Endothelial cell of umbilical vein (primary cell): Measurements from ENCODE around the gene EPN1.

ENCODE experiments used
- EZH2 ChIP-seq: IDR thresholded peaks from 2 replicates; pipeline ENCODE4 v1.6.1; 2012; ENCODE audit warnings: borderline replicate concordance, low read depth, mild to moderate bottlenecking, moderate library complexity, low read length, inconsistent platforms; ENCODE audit not compliant: severe bottlenecking
- GATA2 ChIP-seq: IDR thresholded peaks from 2 replicates; pipeline ENCODE4 v1.7.0; 2011; ENCODE audit warnings: low read depth, mild to moderate bottlenecking, moderate library complexity, mixed read lengths, low read length; ENCODE audit not compliant: insufficient read length, insufficient read depth
- JUN ChIP-seq: IDR thresholded peaks from 2 replicates; pipeline ENCODE4 v1.6.1; 2011; ENCODE audit warnings: borderline replicate concordance, low read depth; ENCODE audit not compliant: insufficient read length, insufficient read depth
- POLR2A ChIP-seq: IDR thresholded peaks from 2 replicates; pipeline ENCODE4 v1.6.1; 2012; ENCODE audit warnings: low read depth, mild to moderate bottlenecking, control low read depth, low read length
- POLR2AphosphoS5 ChIP-seq: IDR thresholded peaks from 2 replicates; pipeline ENCODE4 v1.6.1; 2012; ENCODE audit warnings: low read depth, mild to moderate bottlenecking, control low read depth, low read length, moderate library complexity; ENCODE audit not compliant: insufficient read depth
- TF ChIP-seq, protein P1 (sequence below), 2 donors: IDR thresholded peaks; 1 replicate in 1 of 2; 2 replicates in 1 of 2; pipeline ENCODE4 v1.5.1; 2011; ENCODE audit warnings: low read length in 2 of 2, mild to moderate bottlenecking in 2 of 2, moderate library complexity in 2 of 2, control low read depth in 1 of 2, inconsistent platforms in 1 of 2, low read depth in 1 of 2; ENCODE audit not compliant: insufficient read depth in 1 of 2; ENCODE audit errors: extremely low read depth in 1 of 2
- TF ChIP-seq, protein P2 (sequence below): IDR thresholded peaks from 2 replicates; pipeline ENCODE4 v1.6.1; 2011; ENCODE audit not compliant: insufficient read depth, insufficient read length

DNA sequence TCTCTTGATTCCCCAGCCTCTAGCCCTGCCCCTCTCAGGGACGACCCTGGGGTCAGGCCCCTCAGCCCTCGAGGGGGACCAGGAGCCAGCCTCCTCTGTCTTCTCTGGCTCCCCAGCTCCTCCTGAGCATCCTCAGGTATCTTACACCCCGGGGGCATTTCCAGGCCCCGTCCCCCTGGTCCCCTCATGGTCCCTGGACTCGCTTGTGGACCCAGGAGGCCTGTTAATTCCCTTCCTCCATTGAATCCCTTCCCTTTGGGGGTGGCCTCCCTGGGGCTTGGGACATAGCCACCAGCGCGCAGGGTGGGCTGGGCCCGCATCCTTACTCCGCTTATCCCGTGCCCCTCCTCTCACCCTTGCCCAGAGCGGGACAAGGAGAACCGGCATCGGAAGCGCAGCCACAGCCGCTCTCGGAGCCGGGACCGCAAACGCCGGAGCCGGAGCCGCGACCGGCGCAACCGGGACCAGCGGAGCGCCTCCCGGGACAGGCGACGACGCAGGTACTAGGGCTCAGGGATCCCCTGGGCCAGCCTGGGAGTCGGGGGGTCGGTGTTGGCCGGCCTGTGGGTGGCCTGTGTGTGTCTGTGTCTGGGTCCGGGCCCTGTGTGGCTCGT lies 16.1 kb upstream of the EPN1 start:
- TF ChIP-seq POLR2A (no peak), POLR2AphosphoS5 (no peak), EZH2 (no peak), GATA2 (no peak), JUN (no peak)
- TF ChIP-seq, protein P1, sequence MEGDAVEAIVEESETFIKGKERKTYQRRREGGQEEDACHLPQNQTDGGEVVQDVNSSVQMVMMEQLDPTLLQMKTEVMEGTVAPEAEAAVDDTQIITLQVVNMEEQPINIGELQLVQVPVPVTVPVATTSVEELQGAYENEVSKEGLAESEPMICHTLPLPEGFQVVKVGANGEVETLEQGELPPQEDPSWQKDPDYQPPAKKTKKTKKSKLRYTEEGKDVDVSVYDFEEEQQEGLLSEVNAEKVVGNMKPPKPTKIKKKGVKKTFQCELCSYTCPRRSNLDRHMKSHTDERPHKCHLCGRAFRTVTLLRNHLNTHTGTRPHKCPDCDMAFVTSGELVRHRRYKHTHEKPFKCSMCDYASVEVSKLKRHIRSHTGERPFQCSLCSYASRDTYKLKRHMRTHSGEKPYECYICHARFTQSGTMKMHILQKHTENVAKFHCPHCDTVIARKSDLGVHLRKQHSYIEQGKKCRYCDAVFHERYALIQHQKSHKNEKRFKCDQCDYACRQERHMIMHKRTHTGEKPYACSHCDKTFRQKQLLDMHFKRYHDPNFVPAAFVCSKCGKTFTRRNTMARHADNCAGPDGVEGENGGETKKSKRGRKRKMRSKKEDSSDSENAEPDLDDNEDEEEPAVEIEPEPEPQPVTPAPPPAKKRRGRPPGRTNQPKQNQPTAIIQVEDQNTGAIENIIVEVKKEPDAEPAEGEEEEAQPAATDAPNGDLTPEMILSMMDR (IDR thresholded peaks at IDR 0.05; ENCODE audit: extremely low read depth in 1 of 2, insufficient read depth in 1 of 2, low read depth in 1 of 2, low read length in 2 of 2) = no peak
- TF ChIP-seq, protein P2, sequence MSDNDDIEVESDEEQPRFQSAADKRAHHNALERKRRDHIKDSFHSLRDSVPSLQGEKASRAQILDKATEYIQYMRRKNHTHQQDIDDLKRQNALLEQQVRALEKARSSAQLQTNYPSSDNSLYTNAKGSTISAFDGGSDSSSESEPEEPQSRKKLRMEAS = no peak
